Right lobe of liver (tissue), 6 donors: ENCODE results near the gene STH. TPM values are rescaled to one million over a fixed set of nuclear protein-coding genes. Genes with fewer than 3 reads are reported as not detected.

Experiments used
- ATAC-seq, 4 donors: fragments of 200-7000 bp; cut with Tn5 transposase; one replicate each; pipeline ENCODE4 v1.9.1; 2020; ENCODE audit warnings: mild to moderate bottlenecking in 4 of 4, moderate library complexity in 4 of 4
- DNase-seq, 3 donors: peaks; one replicate each; pipeline ENCODE4 v3.0.0-alpha.2; 2020
- H3K27ac ChIP-seq, 3 donors: fragments of 200-600 bp; one replicate each; pipeline ENCODE4 v1.8.0; 2022
- H3K27me3 ChIP-seq, 2 donors: fragments of 200-600 bp; one replicate each; pipeline ENCODE4 v1.8.0; 2022
- H3K36me3 ChIP-seq, 4 donors: fragments of 200-600 bp; sonication (generic) in 1 of 4; one replicate each; pipeline versions ENCODE4 v1.5.1 to v1.8.0; 2017 to 2022; ENCODE audit warnings: control low read depth in 1 of 4
- H3K4me1 ChIP-seq, 4 donors: fragments of 200-600 bp; sonication (generic) in 1 of 4; one replicate each; pipeline versions ENCODE4 v1.5.1 to v1.8.0; 2017 to 2022; ENCODE audit warnings: control low read depth in 1 of 4
- H3K4me3 ChIP-seq, 3 donors: fragments of 200-600 bp; one replicate each; pipeline ENCODE4 v1.8.0; 2022
- H3K9me3 ChIP-seq, 4 donors: fragments of 200-600 bp; sonication (generic) in 1 of 4; one replicate each; pipeline versions ENCODE4 v1.5.1 to v1.8.0; 2017 to 2022; ENCODE audit warnings: control low read depth in 1 of 4
- POLR2A ChIP-seq: fragments of 450-650 bp; IDR thresholded peaks from one replicate; pipeline ENCODE4 v1.6.1; 2017; ENCODE audit warnings: antibody characterized with exemption, mild to moderate bottlenecking
- WGBS: methylation state at CpG from one replicate; pipeline ENCODE4 v1.1.6; 2018; ENCODE audit warnings: low coverage, low lambda C conversion rate; ENCODE audit not compliant: insufficient coverage; ENCODE audit errors: missing lambda C conversion rate; 5-methylcytosine and 5-hydroxymethylcytosine counted together
- intact Hi-C, 2 donors: fragments of 100-400 bp; cut with DNase I; formaldehyde crosslinking; loops; one replicate each; pipeline versions ENCODE4 v1.11.2 to v1.14.1; 2022
- total RNA-seq, 6 experiments: library from RNA; depleted of rRNA in 2 of 6; stranded (reverse); fragments of >200 nt in 2 of 6; fragmentation: NEBNext Ultra II Directional in 3 of 6; extraction: Animal tissue kit (Norgen Biotek cat#: 25700) in 3 of 6; gene quantifications; one replicate each; pipeline versions ENCODE4 v1.1.0 to v1.2.4, GENCODE V29; 2016 to 2023
- TF ChIP-seq, protein P1 (sequence below), 4 donors: fragments of 200-600 bp in 3 of 4; fragments of 450-650 bp in 1 of 4; IDR thresholded peaks; one replicate each; pipeline versions ENCODE4 v1.5.1 to v1.8.0; 2016 to 2022; ENCODE audit warnings: antibody characterized with exemption in 4 of 4, mild to moderate bottlenecking in 2 of 4
- donor health status: DM: no; HTN: yes; CAD: no.
- donor health status: DM: no; HTN: no; CAD: no.
- donor health status: DM: no; HTN: no; CAD: no.
- donor health status: DM: no; HTN: yes; CAD: no.
- donor health status: DM: no; HTN: yes; CAD: no.

Gene STH
- total RNA-seq, 6 experiments from 2014 or later, result not detected

DNA sequence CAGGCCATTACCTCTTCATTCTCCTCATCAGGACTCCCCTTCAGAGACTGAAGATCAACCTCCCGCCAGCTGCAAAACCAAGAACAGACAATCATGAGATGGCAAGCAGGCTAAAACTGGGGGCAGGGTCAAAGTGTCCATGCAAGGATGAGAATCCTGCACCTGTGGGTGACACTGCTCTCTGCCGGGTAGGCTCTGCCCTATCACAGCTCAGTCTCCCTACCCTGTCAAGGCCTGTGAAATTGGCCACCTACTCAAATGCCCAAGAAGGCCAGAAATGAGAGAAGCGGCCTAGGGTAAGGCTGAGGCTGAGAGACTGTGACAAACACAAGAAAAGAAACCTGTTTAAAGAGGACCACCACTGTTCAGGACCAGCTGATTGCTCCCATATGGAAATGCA is 34.3 kb downstream of the STH start:
- peak in 1 of 4 donors; percentile 8 for ATAC-seq
- 100% methylated on average over 1 of the region's 3 CpGs for WGBS
- DNase-seq, result no peak
- H3K4me1 ChIP-seq, result no peaks in the 10 kb centered on the region
- no peaks in the 10 kb centered on the region for H3K27me3 ChIP-seq
- TF ChIP-seq, protein P1, sequence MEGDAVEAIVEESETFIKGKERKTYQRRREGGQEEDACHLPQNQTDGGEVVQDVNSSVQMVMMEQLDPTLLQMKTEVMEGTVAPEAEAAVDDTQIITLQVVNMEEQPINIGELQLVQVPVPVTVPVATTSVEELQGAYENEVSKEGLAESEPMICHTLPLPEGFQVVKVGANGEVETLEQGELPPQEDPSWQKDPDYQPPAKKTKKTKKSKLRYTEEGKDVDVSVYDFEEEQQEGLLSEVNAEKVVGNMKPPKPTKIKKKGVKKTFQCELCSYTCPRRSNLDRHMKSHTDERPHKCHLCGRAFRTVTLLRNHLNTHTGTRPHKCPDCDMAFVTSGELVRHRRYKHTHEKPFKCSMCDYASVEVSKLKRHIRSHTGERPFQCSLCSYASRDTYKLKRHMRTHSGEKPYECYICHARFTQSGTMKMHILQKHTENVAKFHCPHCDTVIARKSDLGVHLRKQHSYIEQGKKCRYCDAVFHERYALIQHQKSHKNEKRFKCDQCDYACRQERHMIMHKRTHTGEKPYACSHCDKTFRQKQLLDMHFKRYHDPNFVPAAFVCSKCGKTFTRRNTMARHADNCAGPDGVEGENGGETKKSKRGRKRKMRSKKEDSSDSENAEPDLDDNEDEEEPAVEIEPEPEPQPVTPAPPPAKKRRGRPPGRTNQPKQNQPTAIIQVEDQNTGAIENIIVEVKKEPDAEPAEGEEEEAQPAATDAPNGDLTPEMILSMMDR (IDR thresholded peaks at IDR 0.05), result no peak
- no peak for TF ChIP-seq POLR2A
- intact Hi-C loops, result no loop called here
- no peak overlapping the region for H3K4me3 ChIP-seq
- no peaks in the 10 kb centered on the region for H3K9me3 ChIP-seq
- peaks cover 0 to 85% (median 43%) of the 10 kb centered on the region in 4 donors for H3K36me3 ChIP-seq
- H3K27ac ChIP-seq, result no peak overlapping the region

DNA sequence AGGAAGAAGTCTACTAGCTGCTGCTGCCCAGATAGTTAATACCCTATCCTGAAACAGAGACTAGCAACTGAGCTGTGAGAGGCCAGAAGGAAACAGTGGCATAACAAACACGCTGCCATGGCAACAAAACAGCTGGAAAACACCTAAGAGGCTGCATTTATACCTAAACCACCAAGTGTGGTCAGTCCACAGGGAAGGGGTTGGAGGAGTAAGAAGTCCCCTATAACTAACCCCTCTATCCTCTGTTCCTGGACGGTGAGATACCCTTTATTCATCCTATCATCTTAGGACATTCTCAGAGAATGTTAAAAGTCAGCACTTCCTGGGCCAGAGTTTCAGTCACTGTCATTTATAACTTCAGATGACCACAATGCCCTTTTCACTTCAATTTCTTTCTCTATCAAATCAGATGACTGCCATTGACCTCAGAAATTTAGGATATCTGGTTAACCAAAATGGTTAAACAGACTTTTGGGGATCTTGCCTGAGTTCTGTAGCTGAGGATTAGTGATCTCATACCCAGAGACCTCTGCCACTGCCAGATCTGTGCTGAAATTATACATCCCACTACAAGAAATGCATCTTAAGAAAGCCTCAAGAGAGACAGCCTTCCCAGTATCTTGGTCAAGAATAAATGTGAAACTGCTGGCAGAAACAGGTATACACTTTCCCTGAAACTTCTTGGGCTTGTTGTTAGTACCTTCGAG is 36.2 kb downstream of the STH start:
- TF ChIP-seq, protein P1 (IDR thresholded peaks at IDR 0.05), result no peak
- TF ChIP-seq POLR2A, result no peak
- no peak overlapping the region for H3K27ac ChIP-seq
- no peaks in the 10 kb centered on the region for H3K27me3 ChIP-seq
- no peak for DNase-seq
- intact Hi-C loops, result no loop called here
- 90% methylated on average over 3 of the region's 3 CpGs for WGBS
- no peak overlapping the region for H3K4me3 ChIP-seq
- H3K9me3 ChIP-seq, result no peaks in the 10 kb centered on the region
- no peaks in the 10 kb centered on the region for H3K4me1 ChIP-seq
- H3K36me3 ChIP-seq, result peaks cover 0 to 96% (median 51%) of the 10 kb centered on the region in 4 donors
- ATAC-seq, result no peak

DNA sequence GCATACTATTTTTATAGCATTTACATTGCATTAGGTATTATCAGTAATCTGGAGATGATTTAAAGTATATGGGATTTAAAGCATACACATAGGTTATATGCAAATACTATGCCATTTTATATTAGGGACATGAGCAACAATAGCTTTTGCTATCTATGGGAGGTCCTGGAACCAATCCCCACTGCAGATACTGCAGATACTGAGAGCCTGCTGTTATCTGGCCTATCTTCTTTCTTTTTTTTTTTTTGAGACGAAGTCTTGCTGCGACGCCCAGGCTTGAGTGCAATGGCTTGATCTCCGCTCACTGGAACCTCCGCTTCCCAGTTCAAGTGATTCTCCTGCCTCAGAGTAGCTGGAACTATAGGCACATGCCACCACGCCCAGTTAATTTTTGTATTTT is 37.4 kb downstream of the STH start:
- no peak overlapping the region for H3K27ac ChIP-seq
- intact Hi-C loops, result no loop called here
- no peak for DNase-seq
- no peaks in the 10 kb centered on the region for H3K27me3 ChIP-seq
- no peak overlapping the region for H3K4me3 ChIP-seq
- H3K9me3 ChIP-seq, result no peaks in the 10 kb centered on the region
- peaks cover 0 to 94% (median 51%) of the 10 kb centered on the region in 4 donors for H3K36me3 ChIP-seq
- TF ChIP-seq, protein P1 (IDR thresholded peaks at IDR 0.05), result no peak
- TF ChIP-seq POLR2A, result no peak
- H3K4me1 ChIP-seq, result no peaks in the 10 kb centered on the region
- no peak for ATAC-seq
- no CpG with 5 or more reads among the region's 6 CpGs for WGBS

DNA sequence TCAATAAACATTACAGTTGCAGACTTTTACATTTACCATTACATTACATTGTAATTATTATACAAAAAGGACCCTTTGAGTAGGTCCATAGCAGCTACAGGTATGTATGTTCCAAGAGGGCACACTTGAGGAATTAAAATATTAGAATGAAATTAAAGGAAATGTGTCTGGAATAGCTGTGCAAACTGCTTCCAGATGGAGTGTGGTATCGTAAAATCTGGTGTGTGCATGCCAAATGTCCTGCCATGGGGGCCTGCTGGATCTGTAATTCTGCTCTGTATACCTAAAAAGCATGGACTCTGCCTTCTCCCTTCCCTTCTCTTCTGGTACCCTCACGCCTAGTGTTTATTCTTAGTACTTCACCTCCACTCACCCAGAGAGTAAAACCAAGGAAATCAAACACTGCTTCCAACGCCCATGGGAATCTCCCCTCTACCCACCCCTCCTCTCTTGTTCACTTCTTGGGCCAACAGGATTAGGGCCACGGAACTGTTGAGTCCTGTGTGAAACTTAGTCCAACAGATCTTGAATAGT is 38.7 kb downstream of the STH start:
- no peak overlapping the region for H3K27ac ChIP-seq

More for the DNA sequence above, 38.7 kb downstream of the STH start:
- DNase-seq (no peak), ATAC-seq (no peak)
- WGBS, result 86% methylated on average over 4 of the region's 4 CpGs
- TF ChIP-seq, protein P1 (IDR thresholded peaks at IDR 0.05), result no peak
- TF ChIP-seq POLR2A, result no peak
- Histone ChIP-seq H3K4me3 (no peak overlapping the region), H3K9me3 (no peaks in the 10 kb centered on the region), H3K36me3 (peaks cover 0 to 87% (median 45%) of the 10 kb centered on the region in 4 donors), H3K4me1 (no peaks in the 10 kb centered on the region), H3K27me3 (no peaks in the 10 kb centered on the region)
- intact Hi-C loops, result no loop called here
